Measurements from ENCODE around the gene TMEM119. TPM values are rescaled to one million over a fixed set of nuclear protein-coding genes. Genes with fewer than 3 reads are reported as not detected.

TMEM119 gene
- polyA plus RNA-seq, 1 of the 3 experiments (the other 2 are of a cell fraction), result 25.7 TPM

GRCh38 chr12:108582978-108583770, 14.7 kb downstream of the TMEM119 start:
- Histone ChIP-seq H3K27me3 (ENCODE audit: insufficient read depth) (no peaks in the 10 kb centered on the region), H3K9me3 (no peaks in the 10 kb centered on the region), H3F3A (replicated peaks; ENCODE audit: insufficient read depth) (no peaks in the 10 kb centered on the region), H3K4me3 (ENCODE audit: low read depth in 2 of 2, low read length in 1 of 2) (no peak overlapping the region), H4K20me1 (ENCODE audit: insufficient read depth) (no peaks in the 10 kb centered on the region), H3K79me2 (ENCODE audit: insufficient read depth) (no peaks in the 10 kb centered on the region), H3K4me1 (ENCODE audit: control insufficient read depth in 1 of 2, insufficient read depth in 2 of 2, low read depth in 1 of 2, low read length in 1 of 2) (peaks cover 0 to 5% of the 10 kb centered on the region in 2 experiments; a peak in 1 of 4 replicates), H3K9me2 (no peaks in the 10 kb centered on the region), H3K27ac (ENCODE audit: low read depth in 2 of 2, low read length in 1 of 2) (no peak overlapping the region), H2AFZ (ENCODE audit: low read depth) (no peak overlapping the region), H3K9ac (no peak overlapping the region), H3K4me2 (no peak overlapping the region), H3K36me3 (replicated peaks in 1 of 2; ENCODE audit: control insufficient read depth in 1 of 2, insufficient read depth in 2 of 2, low read length in 1 of 2) (no peaks in the 10 kb centered on the region)
- WGBS (ENCODE audit: low lambda C conversion rate), result 87% methylated on average over 10 of the region's 10 CpGs
- DNase-seq, result no peak
- ChIA-PET POLR2A (no interaction called here), CTCF (interaction anchor here (1.6 to 4.7 kb wide), 3 partner anchors 12 to 34 kb away, joined by 4 to 38 read pairs (median 8); no protein-coding TSS in a partner anchor)
- no peak for TF ChIP-seq CHD2 (IDR thresholded peaks at IDR 0.05; ENCODE audit: low read length, partially characterized antibody)
- TF ChIP-seq SIN3A (IDR thresholded peaks at IDR 0.05; ENCODE audit: borderline replicate concordance, low read depth, low read length), result no peak
- TF ChIP-seq CTCF (IDR thresholded peaks at IDR 0.05), result no peak
- no peak for TF ChIP-seq RXRA (IDR thresholded peaks at IDR 0.05; ENCODE audit: borderline replicate concordance, low read depth)
- no peak for TF ChIP-seq NRF1 (IDR thresholded peaks at IDR 0.05; ENCODE audit: low read depth, low read length)
- TF ChIP-seq ZBTB33 (IDR thresholded peaks at IDR 0.05; ENCODE audit: borderline replicate concordance, low read depth), result no peak
- no peak for TF ChIP-seq PBX3 (IDR thresholded peaks at IDR 0.05)
- no peak for TF ChIP-seq GABPA (IDR thresholded peaks at IDR 0.05; ENCODE audit: low read depth)
- TF ChIP-seq GATA2 (CRISPR knock-in tag; IDR thresholded peaks at IDR 0.05), result no peak
- TF ChIP-seq NFIC (IDR thresholded peaks at IDR 0.05; ENCODE audit: borderline replicate concordance), result no peak
- TF ChIP-seq ELF1 (IDR thresholded peaks at IDR 0.05), result no peak
- TF ChIP-seq POLR2AphosphoS5 (IDR thresholded peaks at IDR 0.05; ENCODE audit: low read depth, low read length), result no peak
